GM19043 (cell line): ENCODE data around the gene KREMEN1.

ENCODE experiments used
- ATAC-seq: cut with Tn5 transposase; IDR thresholded peaks from one replicate; pipeline ENCODE4 v1.9.1; 2021; ENCODE audit warnings: low read depth; ENCODE audit not compliant: unreplicated experiment

KREMEN1 gene

GRCh38 chr22:29171721-29172120 is 98.9 kb downstream of the KREMEN1 start:
- no peak for ATAC-seq

- no peak for ATAC-seq
Observed at GRCh38 chr22:29172216-29172615, 99.4 kb downstream of the KREMEN1 start.

GRCh38 chr22:29175312-29175835 is 102.5 kb downstream of the KREMEN1 start:
- no peak for ATAC-seq

DNA sequence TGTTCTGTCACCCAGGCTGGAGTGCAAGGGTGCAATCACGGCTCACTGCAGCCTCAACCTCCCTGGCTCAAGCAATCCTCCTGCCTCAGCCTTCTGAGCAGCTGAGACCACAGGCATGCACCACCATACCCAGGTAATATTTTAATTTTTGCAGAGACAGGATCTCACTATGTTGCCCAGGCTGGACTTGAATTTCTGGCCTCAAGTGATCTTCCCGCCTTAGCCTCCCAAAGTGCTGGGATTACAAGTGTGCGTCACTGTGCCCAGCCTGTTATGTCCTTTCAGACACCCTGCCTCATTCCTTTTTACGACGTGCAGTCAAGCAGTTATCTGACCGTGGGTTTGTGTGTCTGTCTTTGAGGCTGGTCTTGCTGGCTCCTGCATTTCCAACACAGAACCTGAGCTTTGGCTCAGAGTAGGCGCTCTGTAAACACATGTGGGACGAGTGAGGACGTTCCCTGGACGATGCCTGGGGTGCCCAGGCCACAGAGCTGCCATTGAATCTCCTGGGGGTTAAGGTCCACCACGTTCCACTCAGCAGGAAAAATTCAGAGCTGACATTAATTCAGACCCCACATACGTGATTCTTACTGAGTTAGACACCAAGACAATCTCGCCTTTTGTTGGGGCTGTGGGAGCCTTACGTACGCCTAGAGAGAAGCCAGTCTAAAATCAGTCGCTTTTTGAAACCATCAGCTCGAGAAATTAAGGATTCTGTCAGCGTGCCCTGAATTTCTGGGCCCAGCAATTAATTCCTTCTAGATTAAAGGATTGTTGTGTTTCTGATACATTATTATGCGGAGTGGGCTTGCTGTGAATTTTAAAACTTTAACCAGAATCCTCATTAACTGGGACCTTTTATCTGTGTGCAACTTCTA is 111.4 kb downstream of the KREMEN1 start:
- ATAC-seq, result no peak

DNA sequence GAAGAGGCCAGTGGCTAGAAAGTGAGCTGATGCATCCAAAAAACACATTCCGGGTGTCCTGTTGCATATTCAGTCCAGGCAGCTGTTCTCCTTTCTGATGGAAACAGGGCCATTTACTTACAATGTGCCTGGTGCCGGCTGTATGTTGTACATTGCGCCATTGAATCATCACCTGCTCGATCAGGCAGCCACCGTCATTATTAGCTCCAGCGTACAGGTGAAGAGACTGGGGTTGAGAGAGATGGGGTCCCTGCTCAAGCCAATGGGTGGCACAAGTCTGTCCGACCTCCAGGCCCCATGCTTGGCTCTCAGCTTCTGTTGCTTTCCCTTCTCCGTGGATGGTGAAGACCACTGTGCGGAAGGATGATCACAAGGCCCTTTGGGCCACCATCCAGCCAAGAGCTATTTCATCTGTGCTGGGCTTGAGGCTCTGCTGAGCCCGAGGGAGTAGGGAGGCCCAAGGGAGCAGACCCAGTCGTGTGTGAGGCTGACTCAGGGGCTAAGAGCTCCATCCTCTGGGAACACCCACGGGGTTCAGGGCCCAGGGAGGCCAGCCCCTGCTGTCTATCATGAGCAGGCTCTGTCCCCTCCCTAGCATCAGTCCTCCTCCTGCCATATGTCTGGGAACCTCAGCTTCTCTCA is 112.1 kb downstream of the KREMEN1 start:
- ATAC-seq, result no peak

- ATAC-seq, result no peak
Observed at GRCh38 chr22:29186302-29186701, 113.5 kb downstream of the KREMEN1 start.

DNA sequence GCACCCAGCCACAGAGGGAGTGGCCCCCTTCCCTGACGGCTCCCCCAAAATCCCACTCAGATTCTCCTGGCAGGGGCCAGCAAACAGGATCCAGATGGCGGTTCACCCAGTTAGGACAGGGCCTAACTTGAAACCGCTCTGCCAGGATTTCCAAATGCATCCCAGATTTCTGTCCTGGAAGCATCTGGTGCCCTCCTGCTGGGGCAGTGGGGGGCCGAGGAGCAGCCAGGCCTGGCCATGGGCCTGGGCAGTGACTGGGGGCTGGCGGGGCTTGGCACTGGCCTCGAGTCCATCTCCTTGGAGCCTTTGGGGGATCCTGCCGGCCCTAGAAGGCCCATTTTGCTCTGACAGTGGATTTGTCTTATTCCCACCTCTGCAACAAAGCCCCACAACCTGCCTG is 115.0 kb downstream of the KREMEN1 start:
- no peak for ATAC-seq

DNA sequence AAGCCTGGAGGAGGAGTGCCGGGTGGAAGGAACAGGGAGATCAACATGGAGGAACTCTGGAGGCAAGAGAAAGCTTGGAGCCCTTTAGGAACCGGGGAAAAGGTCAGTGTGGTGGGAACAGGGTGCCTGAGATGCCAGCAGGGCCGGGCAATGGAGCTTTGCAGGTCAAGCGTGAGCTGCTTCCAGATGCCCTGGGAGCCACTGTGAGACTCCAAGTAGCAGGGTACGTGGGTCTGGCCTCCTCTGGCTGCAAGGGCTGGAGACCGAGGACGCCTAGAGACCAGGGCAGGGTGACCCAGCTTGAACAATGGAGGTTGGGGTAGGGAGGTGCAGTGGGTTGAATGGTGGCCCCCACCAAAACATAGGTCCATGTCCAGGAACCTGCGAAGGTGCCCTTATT is 117.2 kb downstream of the KREMEN1 start:
- ATAC-seq, result no peak

- ATAC-seq, result no peak
Observed at GRCh38 chr22:29190918-29191317, 118.1 kb downstream of the KREMEN1 start.

GRCh38 chr22:29193021-29193420 is 120.2 kb downstream of the KREMEN1 start:
- ATAC-seq, result no peak

GRCh38 chr22:29194184-29194583 is 121.3 kb downstream of the KREMEN1 start:
- no peak for ATAC-seq

DNA sequence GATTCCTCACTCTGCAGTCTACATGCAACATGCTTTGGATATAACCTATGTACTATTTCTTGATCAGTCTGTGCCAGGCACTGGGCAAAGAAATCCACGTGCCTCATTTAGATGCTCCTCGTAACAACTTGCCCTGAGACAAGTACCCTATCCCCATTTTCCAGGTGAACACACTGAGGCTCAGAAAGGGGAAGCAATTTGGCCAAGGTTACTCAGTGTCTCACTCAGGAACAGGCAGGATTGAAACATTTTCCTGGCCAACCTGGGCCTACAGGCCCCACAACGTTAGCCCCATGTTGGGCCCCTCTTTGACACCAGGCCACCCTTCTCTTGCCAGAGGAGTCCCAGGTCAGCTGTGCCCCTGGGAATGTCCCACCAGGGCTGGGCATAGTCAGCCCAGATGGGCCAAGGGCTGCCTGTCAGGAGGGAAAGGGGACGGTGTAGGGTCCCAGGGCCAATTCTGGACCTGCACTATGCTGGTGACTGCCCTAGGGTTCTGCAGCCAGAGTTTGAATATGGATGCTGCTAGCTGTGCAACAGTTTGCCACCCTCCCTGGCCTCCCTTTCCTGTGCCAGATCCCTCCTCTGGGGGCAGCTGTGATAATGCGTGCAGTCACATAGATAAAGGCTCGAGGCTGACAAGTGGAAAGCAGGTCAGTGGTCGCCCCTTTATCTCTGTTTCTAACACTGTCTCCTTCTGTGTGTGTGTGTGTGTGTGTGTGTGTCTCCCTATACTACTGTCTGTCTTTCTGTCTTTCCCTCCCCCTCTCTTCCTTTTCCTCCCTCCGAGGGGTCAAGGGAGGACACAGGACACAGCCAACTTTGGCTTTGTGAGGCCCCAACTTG is 122.5 kb downstream of the KREMEN1 start:
- ATAC-seq, result no peak

- no peak for ATAC-seq
Observed at GRCh38 chr22:29195964-29196666, 123.3 kb downstream of the KREMEN1 start.

DNA sequence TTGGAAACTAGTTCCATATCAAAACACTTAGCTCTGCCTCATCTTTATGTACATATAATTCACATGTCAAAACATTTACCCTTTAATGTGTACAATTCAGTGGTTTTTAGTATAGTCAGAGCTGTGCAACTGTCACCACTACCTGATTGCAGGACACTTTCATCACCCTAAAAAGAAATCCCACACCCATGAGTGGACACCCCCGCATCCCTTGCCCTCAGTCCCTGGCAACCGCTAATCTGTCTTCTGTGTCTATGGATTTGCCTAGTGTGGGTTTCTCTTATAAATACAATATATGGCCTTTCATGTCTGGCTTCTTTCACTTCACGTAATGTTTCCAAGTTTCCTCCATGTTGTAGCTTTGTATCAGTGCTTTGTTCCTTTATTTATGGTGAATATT is 124.3 kb downstream of the KREMEN1 start:
- no peak for ATAC-seq

- ATAC-seq, result no peak
Observed at GRCh38 chr22:29198240-29198639, 125.4 kb downstream of the KREMEN1 start.

GRCh38 chr22:29199702-29200400 is 127.0 kb downstream of the KREMEN1 start:
- no peak for ATAC-seq

GRCh38 chr22:29200901-29201300 is 128.1 kb downstream of the KREMEN1 start:
- no peak for ATAC-seq

DNA sequence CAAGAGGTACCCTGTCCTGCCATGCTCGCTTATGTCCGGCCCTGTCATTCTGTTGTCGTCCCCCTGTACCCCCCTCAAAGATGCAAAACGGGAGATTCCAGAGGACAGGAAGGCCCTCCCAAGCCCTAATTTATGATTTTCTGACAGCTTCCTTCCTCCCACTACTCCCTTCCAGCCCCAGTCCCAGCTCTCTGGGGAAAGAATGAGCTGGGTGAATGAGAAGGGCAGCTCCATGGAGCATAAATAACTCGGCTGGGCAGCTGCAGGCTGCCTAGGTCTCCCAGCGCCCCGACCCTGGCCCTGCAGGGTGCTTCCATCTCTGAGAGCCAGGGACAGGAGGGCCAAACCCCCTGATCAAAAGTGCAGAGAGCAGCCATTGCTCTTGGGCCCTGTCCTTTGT is 128.9 kb downstream of the KREMEN1 start:
- ATAC-seq, result no peak
